ENCODE results near the gene LSM11.

The LSM11 gene

DNA sequence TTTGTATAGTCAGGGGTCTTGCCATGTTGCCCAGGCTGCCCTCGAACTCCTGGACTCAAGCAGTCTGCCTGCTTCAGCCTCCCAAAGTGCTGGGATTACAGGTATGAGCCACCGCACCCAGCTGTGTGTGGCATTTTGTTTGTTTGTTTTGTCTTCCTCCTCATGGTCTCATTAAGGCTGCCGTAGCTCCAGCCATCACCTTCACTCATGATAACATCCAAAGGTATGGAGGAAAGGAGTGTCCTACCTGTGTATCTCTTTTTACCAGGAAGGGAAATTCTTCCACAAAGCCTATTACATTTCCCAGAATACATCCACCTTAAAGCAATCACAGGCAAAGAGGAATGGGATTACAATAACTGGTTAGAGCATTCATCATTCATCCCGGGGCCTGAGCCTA lies 27.2 kb downstream of the LSM11 start:
- TF ChIP-seq, protein P1, sequence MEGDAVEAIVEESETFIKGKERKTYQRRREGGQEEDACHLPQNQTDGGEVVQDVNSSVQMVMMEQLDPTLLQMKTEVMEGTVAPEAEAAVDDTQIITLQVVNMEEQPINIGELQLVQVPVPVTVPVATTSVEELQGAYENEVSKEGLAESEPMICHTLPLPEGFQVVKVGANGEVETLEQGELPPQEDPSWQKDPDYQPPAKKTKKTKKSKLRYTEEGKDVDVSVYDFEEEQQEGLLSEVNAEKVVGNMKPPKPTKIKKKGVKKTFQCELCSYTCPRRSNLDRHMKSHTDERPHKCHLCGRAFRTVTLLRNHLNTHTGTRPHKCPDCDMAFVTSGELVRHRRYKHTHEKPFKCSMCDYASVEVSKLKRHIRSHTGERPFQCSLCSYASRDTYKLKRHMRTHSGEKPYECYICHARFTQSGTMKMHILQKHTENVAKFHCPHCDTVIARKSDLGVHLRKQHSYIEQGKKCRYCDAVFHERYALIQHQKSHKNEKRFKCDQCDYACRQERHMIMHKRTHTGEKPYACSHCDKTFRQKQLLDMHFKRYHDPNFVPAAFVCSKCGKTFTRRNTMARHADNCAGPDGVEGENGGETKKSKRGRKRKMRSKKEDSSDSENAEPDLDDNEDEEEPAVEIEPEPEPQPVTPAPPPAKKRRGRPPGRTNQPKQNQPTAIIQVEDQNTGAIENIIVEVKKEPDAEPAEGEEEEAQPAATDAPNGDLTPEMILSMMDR (IDR thresholded peaks at IDR 0.05; ENCODE audit: insufficient read depth, low read depth, low read length, missing control alignments): no peak
- no peak for DNase-seq (ENCODE audit: low read depth)
- H3K4me3 ChIP-seq (ENCODE audit: low read length): no peak overlapping the region

DNA sequence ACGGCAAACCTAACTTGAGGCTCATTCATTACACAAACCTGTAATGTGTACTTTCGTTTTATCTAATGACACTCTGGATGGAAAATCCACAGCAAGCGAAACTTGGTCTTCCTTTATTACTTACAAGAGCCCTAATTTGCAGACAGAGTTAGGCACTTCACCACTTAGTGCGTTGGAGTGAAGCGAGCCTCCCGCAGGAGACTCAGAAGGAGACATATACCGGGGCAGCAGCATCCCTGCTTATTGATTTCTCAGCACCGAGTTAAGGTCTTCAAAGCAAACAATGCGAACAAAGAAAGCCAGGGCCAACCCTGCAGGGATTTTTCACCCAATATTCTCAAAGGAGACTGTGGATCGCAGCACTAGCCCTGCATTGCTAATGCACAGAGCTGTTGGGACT lies 28.6 kb downstream of the LSM11 start:
- no peak for DNase-seq (ENCODE audit: low read depth)
- TF ChIP-seq, protein P1 (IDR thresholded peaks at IDR 0.05; ENCODE audit: insufficient read depth, low read depth, low read length, missing control alignments): no peak
- no peak overlapping the region for H3K4me3 ChIP-seq (ENCODE audit: low read length)

DNA sequence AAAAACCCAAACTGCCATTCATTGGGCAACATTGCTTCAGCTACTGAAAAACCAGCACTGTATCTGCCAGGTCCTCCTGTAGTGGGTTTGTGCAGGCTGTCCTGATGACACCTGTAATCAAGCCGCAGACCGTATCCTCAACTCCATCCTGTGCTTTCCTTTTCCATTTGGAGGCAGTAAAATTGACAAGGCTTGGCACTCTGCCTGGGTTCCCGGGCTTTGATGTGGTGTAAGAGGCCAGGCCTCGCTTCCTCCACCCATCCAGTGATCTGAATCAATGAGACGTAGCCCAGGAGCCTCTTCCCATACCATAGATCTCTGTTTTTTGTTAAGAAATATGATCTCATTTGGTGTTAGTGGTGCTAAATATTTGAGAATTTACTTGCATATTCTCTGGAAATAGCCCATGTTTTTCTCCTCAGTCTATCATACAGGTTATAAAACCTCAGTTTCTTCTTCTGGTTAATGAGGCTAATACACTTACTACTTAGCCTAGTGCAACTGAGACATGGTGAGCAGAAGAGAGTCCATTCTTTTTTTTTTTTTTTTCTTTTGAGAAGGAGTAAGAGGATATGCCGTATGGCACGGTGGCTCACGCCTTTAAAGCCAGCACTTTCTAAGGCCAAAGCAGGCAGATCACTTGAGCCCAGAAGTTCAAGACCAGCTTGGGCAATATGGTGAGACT lies 34.8 kb downstream of the LSM11 start:
- TF ChIP-seq, protein P1 (IDR thresholded peaks at IDR 0.05; ENCODE audit: insufficient read depth, low read depth, low read length, missing control alignments): no peak
- H3K4me3 ChIP-seq (ENCODE audit: low read length): no peak overlapping the region
- DNase-seq (ENCODE audit: low read depth): peak; percentile 49

DNA sequence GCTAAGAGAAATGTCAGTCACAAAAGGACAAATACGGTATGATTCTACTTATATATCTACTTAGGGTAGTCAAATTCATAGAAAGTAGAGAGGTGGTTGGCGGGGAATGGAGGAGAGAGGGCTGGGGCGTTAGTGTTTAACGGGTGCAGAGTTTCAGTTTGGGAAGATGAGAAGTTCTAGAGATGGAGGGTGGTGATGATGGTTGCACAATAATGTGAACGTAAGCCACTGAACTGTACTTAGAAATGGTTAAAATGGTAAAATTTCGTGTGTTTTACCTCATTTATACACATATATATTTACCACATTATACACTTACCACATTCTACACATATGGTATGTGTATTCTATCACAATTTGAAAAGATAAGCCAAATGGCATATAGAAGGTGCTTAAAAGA lies 35.7 kb downstream of the LSM11 start:
- H3K4me3 ChIP-seq (ENCODE audit: low read length): no peak overlapping the region
- TF ChIP-seq, protein P1 (IDR thresholded peaks at IDR 0.05; ENCODE audit: insufficient read depth, low read depth, low read length, missing control alignments): no peak
- DNase-seq (ENCODE audit: low read depth): no peak

DNA sequence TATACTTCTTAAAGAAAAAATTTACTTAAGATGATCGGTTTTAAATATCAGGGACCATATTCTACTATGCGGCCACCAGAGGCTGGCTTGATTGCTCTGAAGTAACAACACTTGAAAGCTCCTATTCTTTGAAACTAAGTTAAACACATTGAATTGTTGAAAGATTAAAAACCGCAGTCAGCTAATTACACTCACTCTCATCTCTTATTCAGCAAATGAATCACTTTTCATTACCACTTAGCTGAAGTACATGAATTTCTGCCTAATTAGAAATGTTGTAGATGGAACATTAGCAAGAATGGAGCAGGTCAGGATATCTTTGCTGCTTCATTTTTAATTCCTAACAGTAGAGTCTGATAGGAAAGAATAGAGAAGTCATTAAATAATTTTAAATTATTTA lies 42.3 kb downstream of the LSM11 start:
- H3K4me3 ChIP-seq (ENCODE audit: low read length): no peak overlapping the region
- TF ChIP-seq, protein P1 (IDR thresholded peaks at IDR 0.05; ENCODE audit: insufficient read depth, low read depth, low read length, missing control alignments): no peak
- DNase-seq (ENCODE audit: low read depth): no peak

DNA sequence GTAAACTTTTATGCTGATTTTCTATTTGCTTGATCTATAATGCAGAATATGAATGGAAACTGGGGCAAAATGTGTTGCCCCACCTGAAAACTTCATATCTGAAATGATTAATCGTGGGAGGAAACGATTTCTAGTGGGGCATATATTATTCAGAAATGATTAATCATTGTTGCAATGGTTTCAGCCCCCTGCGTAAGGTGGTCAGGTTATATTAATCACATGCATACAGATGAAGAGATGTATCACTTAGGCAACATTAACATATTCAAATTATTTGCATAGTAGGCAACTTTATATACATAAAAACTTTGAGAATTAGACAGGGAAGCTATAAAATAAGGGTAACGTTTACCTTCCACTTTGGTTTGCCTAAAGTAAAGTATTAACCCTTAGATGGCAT lies 49.8 kb downstream of the LSM11 start:
- DNase-seq (ENCODE audit: low read depth): no peak
- H3K4me3 ChIP-seq (ENCODE audit: low read length): no peak overlapping the region
- TF ChIP-seq, protein P1 (IDR thresholded peaks at IDR 0.05; ENCODE audit: insufficient read depth, low read depth, low read length, missing control alignments): no peak

DNA sequence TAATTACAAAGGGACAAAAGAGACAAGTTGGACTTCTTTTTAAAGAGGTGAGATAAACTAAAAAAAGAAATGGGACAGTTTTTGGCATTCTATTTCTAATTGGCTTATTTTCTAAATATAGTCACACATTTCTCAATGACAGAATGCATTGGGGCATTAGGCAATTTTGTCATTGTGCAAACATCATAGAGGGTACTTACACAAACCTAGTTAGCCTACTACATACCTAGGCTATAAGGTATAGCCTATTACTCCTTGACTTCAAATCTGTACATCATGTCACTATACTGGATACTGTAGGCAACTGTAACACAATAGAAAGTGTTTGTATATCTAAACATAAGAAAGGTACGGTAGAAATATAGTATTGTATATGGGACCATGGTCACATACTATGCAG lies 56.1 kb downstream of the LSM11 start:
- H3K4me3 ChIP-seq (ENCODE audit: low read length): no peak overlapping the region
- TF ChIP-seq, protein P1 (IDR thresholded peaks at IDR 0.05; ENCODE audit: insufficient read depth, low read depth, low read length, missing control alignments): no peak
- no peak for DNase-seq (ENCODE audit: low read depth)

Measured in epithelial cell of esophagus (primary cell).